HG02610 (cell line): ENCODE results near the gene ATP10A.
"Not testable (repeated sequence)": the region's sequence is repeated elsewhere in the genome, so short reads cannot be mapped to it uniquely, and the experiment has no call there.

ENCODE experiments used
- ATAC-seq: cut with Tn5 transposase; IDR thresholded peaks from one replicate; pipeline ENCODE4 v1.9.1; 2021; ENCODE audit warnings: mild to moderate bottlenecking, moderate library complexity; ENCODE audit not compliant: unreplicated experiment

The ATP10A gene

DNA sequence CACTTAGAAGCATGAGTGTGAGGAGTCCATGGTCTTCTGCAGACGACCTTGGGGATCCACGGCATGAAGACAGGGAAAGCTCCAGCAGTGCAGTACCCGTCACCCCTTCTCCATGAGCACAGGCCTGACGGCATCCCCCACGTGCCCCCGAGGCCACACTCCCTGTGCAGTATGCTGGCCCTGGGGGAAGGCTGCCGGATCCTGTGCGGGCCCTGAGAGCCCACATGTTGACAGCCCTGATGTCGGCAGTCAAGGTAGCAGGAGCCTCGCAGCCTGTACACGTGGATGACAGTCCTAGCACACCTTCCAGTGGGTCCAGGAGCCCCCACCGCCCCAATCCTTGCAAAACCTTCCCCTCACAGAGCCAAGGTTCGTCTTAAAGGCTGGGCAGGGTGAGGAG, 195.3 kb downstream of the ATP10A start:
- no peak for ATAC-seq

GRCh38 chr15:25665913-25666312, 197.2 kb downstream of the ATP10A start:
- no peak for ATAC-seq

DNA sequence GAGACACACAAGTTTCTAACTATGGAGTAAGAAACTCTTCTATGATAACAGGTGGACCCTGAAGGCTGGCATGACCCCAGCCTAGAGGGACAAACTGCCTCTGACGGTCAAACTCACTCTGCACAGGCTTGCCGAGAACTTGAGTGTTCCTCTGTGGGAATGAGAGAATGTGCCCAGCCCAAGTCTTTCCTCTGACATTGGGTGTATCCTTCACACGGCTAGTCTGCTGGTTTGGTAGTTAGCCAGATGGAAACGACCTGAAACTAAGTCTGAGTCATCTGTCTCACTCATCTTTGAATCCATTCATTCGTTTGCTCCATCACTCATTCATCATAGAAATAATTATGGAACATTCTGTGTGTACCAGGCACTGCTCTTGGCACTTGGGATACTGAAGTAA, 198.4 kb downstream of the ATP10A start:
- ATAC-seq, result no peak

DNA sequence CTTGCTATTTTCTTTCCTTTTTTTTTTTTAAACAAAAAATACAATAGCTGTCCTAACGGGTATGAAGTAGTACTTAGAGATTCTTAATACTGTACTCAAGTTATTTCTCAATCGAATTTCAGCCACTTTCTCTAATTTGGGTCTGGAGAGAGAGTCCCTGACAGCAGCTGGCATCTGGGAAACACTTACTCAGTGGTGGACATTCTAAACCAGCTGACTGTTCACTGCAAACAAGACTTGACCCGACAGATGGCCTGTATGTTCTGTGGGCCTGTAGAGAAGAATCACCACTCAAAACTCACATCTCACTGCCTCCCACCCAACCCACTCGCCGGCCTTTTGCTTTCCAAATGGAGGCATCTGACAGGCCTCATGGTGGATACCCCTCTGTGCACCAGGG, 199.6 kb downstream of the ATP10A start:
- no peak for ATAC-seq

GRCh38 chr15:25661898-25662297, 201.2 kb downstream of the ATP10A start:
- ATAC-seq, result no peak

DNA sequence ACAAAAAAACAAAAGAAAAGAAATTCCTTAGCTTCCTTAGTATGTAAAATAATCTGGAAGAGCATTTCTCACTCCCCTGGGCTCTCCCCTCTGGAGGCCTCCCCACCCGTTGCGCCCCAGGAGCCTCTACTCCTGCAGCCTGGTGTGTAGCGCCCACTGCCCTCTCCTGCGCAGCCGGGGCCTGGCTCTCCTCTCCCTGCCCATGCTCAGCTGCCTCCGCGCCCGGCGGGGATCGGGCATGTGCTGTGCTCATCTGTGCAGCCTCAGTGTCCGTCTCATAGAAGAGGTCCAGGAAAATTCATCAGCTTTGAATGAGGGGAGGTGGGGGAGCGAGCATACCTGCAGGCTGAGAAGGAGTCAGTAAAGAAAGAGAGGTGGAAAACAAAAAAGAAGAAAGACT, 203.9 kb downstream of the ATP10A start:
- no peak for ATAC-seq

DNA sequence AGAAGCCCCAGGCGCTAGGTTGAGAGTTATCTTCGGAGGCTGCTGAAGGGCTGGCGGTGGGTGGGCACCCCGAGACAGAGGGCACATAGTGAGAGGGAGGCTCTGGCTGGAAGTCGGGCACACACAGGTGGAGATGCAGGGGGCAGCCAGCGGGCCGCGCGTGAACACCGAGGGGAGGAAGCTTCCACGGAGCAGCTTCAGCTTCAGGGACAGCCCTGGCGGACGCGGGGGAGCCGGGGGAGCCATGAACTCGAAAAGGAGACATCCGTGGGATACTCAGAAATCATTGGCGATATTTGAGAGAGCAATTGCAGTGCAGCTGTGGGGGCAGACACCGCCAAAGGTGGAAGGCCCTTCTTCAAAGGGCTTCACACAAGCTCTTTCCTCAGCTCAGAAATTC, 204.6 kb downstream of the ATP10A start:
- ATAC-seq, result no peak

DNA sequence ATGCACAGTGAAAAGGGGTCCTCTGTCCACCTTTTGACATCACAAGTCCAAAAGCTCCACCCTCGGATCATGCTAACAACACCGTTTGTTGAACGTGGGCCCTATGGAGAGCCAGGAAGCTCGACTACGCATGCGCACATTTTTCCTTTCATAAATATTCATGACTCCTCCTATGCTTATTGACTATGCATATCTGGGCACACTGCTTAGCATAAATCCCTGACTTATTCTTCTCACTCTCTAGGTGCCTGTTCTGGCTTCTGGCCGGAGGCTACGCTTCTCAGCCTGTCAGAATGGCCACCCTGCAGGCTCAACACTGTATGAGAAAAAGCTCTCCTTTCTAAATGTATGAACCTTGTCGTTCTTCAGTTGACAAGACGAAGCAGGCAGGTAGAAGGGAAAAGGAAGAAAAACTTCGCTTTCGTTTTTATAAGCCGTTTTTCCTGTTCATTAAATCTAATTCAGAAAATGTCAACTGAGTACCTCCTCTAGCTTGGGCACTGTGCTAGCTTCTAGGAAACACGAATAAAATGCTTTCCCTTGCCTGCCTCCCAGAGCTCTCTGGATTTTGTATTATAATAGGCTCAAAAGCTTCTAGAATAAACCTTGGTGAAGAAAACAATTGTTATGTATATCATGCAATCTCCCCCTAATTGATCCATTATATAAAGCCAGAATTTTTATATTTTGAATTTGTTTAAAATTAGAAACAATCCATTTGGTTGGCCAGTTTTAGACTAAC, 207.7 kb downstream of the ATP10A start:
- no peak for ATAC-seq

DNA sequence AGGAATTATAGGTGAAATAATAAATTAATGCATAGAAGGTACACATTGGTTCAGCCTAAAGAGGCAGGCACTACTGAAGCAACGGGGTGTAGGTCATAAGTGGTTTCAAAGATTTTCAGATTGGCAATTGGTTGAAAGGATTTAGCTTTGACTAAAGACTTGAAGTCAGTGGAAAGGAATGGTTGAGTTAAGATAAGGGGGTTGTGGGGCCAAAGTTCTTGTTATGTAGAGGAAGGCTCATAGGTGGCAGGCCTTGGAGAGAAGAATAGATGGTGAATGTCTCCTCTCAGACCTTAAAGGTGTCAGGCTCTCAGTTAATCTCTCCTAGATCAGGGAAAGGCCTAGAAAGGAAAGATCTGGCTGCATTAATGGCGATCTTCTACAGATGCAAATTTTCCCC, 209.8 kb downstream of the ATP10A start:
- ATAC-seq, result no peak

DNA sequence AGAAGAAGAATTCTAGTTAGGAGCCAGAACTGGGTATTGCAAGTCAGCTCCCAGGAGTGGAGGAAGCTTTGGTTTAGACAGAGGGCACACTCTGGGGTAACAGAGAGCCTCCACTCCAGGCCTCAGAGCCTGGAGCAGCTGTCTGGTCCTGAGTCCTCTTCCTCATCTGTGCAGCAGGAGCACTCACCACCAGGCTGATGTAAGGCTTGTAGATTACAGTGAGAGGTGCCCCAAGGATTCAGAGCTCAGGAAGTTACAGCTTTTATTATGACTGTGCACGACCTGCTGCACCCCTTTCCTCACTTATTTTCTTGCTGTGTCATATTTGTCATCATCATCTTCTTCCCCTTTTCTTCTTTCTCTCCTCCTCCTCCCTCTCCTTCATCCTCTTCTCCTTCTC, 210.4 kb downstream of the ATP10A start:
- ATAC-seq, result no peak

DNA sequence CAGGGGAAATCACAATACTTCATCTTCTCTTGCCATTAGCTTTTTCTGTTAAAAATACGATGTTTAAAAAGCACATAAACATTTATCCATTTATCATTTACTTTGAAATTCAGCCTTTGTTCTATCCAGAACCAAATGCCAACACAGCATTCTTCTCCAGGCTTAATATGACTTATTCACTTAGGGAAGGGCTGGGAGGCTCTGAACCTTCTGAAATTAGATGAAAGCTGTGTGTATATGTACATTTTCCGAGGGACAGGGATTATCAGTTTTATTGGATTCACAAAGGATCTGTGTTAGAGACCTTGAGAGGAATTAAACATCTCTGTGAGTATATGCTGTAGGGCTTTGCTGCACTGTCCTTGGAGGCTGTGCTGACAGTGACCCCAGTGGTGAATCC, 213.7 kb downstream of the ATP10A start:
- ATAC-seq, result no peak

GRCh38 chr15:25643120-25643519, 220.0 kb downstream of the ATP10A start:
- no peak for ATAC-seq

- ATAC-seq, result no peak
These were observed 221.4 kb downstream of the ATP10A start for GRCh38 chr15:25641762-25642161.

GRCh38 chr15:25641361-25641760, 221.8 kb downstream of the ATP10A start:
- no peak for ATAC-seq

- ATAC-seq, result not testable (repeated sequence)
These were observed 222.2 kb downstream of the ATP10A start for GRCh38 chr15:25640959-25641358.

GRCh38 chr15:25640381-25640780, 222.7 kb downstream of the ATP10A start:
- ATAC-seq, result no peak

DNA sequence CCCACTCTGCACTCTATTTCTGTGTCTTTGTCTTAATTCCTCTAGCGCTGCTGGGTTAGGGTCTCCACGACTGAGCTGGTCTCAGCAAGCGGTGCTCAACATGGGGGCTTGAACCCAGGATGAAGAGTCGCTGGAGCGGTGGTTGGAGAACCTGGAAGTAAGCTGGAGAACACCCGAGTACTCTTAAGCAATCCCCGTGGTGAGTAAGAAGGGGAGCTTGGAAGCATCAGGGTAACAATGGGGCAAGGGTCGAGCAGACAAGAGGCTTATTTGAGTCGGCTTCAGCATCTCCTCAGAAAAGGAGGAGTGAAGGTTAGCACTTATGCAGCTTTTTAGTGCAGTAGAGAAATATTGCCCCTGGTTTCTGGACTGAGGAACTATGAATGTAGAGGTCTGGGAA, 226.6 kb downstream of the ATP10A start:
- not testable (repeated sequence) for ATAC-seq

- ATAC-seq, result no peak
These were observed 227.9 kb downstream of the ATP10A start for GRCh38 chr15:25635191-25635590.

- no peak for ATAC-seq
These were observed 229.3 kb downstream of the ATP10A start for GRCh38 chr15:25633862-25634261.

GRCh38 chr15:25631971-25632370, 231.2 kb downstream of the ATP10A start:
- no peak for ATAC-seq
